ENCODE data around the gene TAS2R41. TPM values are rescaled to one million over a fixed set of nuclear protein-coding genes. Genes with fewer than 3 reads are reported as not detected.

TAS2R41 gene
- total RNA-seq, 4 donors from 2014 or later: not detected

GRCh38 chr7:143451122-143451521 lies 26.6 kb upstream of the TAS2R41 start:
- Histone ChIP-seq H3K9me3 (no peaks in the 10 kb centered on the region), H3K27ac (no peak overlapping the region), H3K27me3 (no peaks in the 10 kb centered on the region), H3K4me3 (no peak overlapping the region), H3K4me1 (no peaks in the 10 kb centered on the region), H3K36me3 (no peaks in the 10 kb centered on the region)
- TF ChIP-seq, protein P1, sequence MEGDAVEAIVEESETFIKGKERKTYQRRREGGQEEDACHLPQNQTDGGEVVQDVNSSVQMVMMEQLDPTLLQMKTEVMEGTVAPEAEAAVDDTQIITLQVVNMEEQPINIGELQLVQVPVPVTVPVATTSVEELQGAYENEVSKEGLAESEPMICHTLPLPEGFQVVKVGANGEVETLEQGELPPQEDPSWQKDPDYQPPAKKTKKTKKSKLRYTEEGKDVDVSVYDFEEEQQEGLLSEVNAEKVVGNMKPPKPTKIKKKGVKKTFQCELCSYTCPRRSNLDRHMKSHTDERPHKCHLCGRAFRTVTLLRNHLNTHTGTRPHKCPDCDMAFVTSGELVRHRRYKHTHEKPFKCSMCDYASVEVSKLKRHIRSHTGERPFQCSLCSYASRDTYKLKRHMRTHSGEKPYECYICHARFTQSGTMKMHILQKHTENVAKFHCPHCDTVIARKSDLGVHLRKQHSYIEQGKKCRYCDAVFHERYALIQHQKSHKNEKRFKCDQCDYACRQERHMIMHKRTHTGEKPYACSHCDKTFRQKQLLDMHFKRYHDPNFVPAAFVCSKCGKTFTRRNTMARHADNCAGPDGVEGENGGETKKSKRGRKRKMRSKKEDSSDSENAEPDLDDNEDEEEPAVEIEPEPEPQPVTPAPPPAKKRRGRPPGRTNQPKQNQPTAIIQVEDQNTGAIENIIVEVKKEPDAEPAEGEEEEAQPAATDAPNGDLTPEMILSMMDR (IDR thresholded peaks at IDR 0.05): no peak
- TF ChIP-seq POLR2A (IDR thresholded peaks at IDR 0.05): no peak
- DNase-seq: no peak

GRCh38 chr7:143451746-143452145 lies 25.9 kb upstream of the TAS2R41 start:
- Histone ChIP-seq H3K36me3 (no peaks in the 10 kb centered on the region), H3K27ac (no peak overlapping the region), H3K4me1 (no peaks in the 10 kb centered on the region), H3K9me3 (no peaks in the 10 kb centered on the region), H3K4me3 (no peak overlapping the region), H3K27me3 (no peaks in the 10 kb centered on the region)
- DNase-seq: no peak
- TF ChIP-seq, protein P1 (IDR thresholded peaks at IDR 0.05): no peak

GRCh38 chr7:143452495-143452894 lies 25.2 kb upstream of the TAS2R41 start:
- Histone ChIP-seq H3K4me3 (no peak overlapping the region), H3K4me1 (no peaks in the 10 kb centered on the region), H3K27ac (no peak overlapping the region), H3K27me3 (no peaks in the 10 kb centered on the region), H3K36me3 (no peaks in the 10 kb centered on the region), H3K9me3 (no peaks in the 10 kb centered on the region)
- no peak for TF ChIP-seq POLR2A (IDR thresholded peaks at IDR 0.05)
- no peak for DNase-seq

GRCh38 chr7:143454091-143454680 lies 23.5 kb upstream of the TAS2R41 start:
- TF ChIP-seq POLR2A (IDR thresholded peaks at IDR 0.05): no peak
- TF ChIP-seq, protein P1 (IDR thresholded peaks at IDR 0.05): no peak
- H3K9me3 ChIP-seq: no peaks in the 10 kb centered on the region
- no peak overlapping the region for H3K27ac ChIP-seq
- H3K4me1 ChIP-seq: no peaks in the 10 kb centered on the region
- no peaks in the 10 kb centered on the region for H3K36me3 ChIP-seq
- no peak for DNase-seq
- no peak overlapping the region for H3K4me3 ChIP-seq
- no peaks in the 10 kb centered on the region for H3K27me3 ChIP-seq

- Histone ChIP-seq H3K27me3 (no peaks in the 10 kb centered on the region), H3K36me3 (no peaks in the 10 kb centered on the region), H3K27ac (no peak overlapping the region), H3K4me1 (no peaks in the 10 kb centered on the region), H3K9me3 (no peaks in the 10 kb centered on the region), H3K4me3 (no peak overlapping the region)
- TF ChIP-seq, protein P1 (IDR thresholded peaks at IDR 0.05): no peak
- TF ChIP-seq POLR2A (IDR thresholded peaks at IDR 0.05): no peak
- DNase-seq: no peak
These were observed 22.2 kb upstream of the TAS2R41 start for GRCh38 chr7:143455491-143455890.

GRCh38 chr7:143455942-143456341 lies 21.7 kb upstream of the TAS2R41 start:
- DNase-seq: no peak
- Histone ChIP-seq H3K4me3 (no peak overlapping the region), H3K27me3 (no peaks in the 10 kb centered on the region), H3K36me3 (no peaks in the 10 kb centered on the region), H3K27ac (no peak overlapping the region), H3K4me1 (no peaks in the 10 kb centered on the region), H3K9me3 (no peaks in the 10 kb centered on the region)
- no peak for TF ChIP-seq POLR2A (IDR thresholded peaks at IDR 0.05)
- TF ChIP-seq, protein P1 (IDR thresholded peaks at IDR 0.05): no peak
